Measurements from ENCODE around the gene SEC14L5. TPM values are rescaled to one million over a fixed set of nuclear protein-coding genes. Genes with fewer than 3 reads are reported as not detected.
"Not testable (repeated sequence)": the region's sequence is repeated elsewhere in the genome, so short reads cannot be mapped to it uniquely, and the experiment has no call there.

Gene SEC14L5
- total RNA-seq, 2 experiments from 2014 or later = not detected

DNA sequence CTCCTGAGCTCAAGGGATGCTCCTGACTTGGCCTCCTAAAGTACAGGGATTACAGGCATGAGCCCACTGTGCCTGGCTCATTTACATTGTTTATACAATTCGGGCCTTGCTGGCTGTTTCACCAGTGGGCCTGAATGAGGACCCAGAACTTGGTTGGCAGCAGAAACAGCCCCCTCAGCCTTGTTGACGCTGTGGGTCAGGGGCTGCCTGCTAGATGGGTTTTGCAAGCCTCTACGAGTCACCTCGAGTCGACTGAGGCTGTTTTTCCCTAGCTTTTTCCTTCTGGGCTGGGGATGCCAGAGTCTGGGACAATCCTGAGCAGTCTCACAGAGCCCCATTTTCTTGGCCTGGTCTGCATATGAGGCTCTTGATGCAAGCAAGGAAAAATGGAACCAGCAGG lies 37.3 kb upstream of the SEC14L5 start:
- Mint-ChIP-seq H3K36me3 (ENCODE audit: low read depth) (no peaks in the 10 kb centered on the region), H3K4me1 (ENCODE audit: low read depth) (no peaks in the 10 kb centered on the region), H3K27ac (no peak overlapping the region), H3K9me3 (peaks cover 4% of the 10 kb centered on the region), H3K27me3 (ENCODE audit: low read depth) (peaks cover 3% of the 10 kb centered on the region), H3K4me3 (no peak overlapping the region)
- CTCF ChIA-PET = no interaction called here
- DNase-seq = no peak
- intact Hi-C loops (cut with micrococcal nuclease) = no loop called here

DNA sequence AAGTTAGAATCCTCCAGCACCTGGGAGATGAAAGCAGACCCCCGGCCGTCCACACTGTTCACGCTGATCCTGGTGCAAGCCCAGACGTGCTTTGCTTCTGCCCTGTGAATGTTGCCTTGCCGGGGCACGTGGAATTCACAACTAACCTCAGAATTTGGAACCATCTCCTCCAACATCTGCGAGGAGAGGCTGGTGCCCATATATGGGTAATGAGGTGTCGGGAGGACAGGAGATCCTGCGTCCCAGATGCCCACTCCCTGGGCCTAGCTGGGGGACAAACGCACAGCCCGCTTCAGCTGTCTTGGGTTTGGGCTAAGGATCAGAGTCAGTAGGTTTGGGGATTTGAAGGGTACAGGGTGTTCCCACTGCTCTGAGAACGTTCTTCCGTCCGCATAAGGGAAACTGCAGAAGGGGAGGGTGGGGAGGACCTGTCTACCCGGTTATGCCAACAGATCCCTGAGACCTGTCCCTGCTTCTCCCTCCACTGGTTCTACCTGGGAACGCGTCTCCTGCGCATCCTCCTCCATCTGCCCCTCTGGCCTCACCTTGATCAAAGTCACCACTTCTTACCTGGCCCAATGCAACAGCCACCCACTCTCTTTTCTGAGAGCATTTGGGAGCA lies 35.3 kb upstream of the SEC14L5 start:
- no peak for DNase-seq
- H3K4me3 Mint-ChIP-seq = no peak overlapping the region
- CTCF ChIA-PET = no interaction called here
- H3K27ac Mint-ChIP-seq = no peak overlapping the region
- peaks cover 20% of the 10 kb centered on the region for H3K9me3 Mint-ChIP-seq
- no peaks in the 10 kb centered on the region for H3K4me1 Mint-ChIP-seq (ENCODE audit: low read depth)
- H3K27me3 Mint-ChIP-seq (ENCODE audit: low read depth) = peaks cover 3% of the 10 kb centered on the region
- peaks cover 4% of the 10 kb centered on the region for H3K36me3 Mint-ChIP-seq (ENCODE audit: low read depth)
- intact Hi-C loops (cut with micrococcal nuclease) = no loop called here

DNA sequence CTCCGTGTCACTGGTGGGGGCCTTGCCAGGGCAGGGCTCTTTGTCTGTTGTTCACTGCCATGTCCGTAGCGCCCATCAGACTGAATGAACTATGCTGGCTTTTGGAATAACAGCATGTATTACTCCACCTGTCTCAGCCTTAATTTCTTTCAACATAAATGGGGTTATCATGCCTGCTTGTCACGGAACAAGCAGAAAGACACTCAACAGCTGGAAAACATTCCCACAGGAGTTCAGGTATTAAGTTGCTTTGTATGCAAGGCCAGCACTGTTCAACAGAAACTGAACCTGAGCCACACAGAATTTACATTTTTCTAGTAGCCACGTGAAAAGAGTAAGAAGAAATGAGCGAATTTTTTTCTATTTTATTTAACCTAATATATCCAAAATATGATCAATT lies 34.3 kb upstream of the SEC14L5 start:
- intact Hi-C loops (cut with micrococcal nuclease) = no loop called here
- Mint-ChIP-seq H3K4me3 (no peak overlapping the region), H3K27ac (no peak overlapping the region), H3K27me3 (ENCODE audit: low read depth) (peaks cover 3% of the 10 kb centered on the region), H3K4me1 (ENCODE audit: low read depth) (no peaks in the 10 kb centered on the region), H3K9me3 (peaks cover 20% of the 10 kb centered on the region), H3K36me3 (ENCODE audit: low read depth) (peaks cover 4% of the 10 kb centered on the region)
- CTCF ChIA-PET = no interaction called here
- no peak for DNase-seq

DNA sequence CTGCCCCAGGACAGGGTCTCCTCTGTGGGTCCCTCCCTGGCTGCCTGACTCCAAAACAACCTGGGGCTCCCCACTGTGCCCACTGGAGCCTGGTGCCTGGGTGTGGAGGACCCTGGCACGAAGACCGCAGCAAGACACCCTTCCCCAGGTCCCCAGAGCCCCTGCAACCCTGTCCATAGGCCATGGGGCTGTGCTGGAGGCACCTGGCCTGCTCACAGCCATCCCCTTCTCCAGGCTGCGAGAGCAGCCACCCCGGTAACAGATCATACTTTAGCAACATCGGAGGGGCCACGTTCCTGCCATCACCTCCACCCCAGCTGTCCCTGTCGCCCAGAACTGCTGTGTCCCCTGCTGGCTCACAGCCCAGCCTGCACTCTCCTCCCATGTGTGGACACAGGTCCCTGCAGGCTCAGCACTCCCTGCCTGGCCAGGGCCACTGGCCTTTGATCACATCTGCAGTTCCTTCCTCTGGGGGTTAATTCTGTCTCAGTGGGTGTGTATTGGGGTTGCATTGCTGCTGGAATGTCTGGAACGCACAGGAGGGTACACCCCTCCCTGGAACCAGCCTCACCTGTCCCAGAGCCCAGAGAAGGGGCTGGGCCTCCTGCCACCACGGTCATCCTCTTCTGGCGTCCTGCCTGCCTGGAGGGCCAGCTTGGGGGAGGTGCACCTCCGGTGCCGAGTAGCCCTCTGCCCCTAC lies 33.4 kb upstream of the SEC14L5 start:
- CTCF ChIA-PET = no interaction called here
- H3K9me3 Mint-ChIP-seq = peaks cover 20% of the 10 kb centered on the region
- intact Hi-C loops (cut with micrococcal nuclease) = no loop called here
- no peak overlapping the region for H3K27ac Mint-ChIP-seq
- peaks cover 4% of the 10 kb centered on the region for H3K36me3 Mint-ChIP-seq (ENCODE audit: low read depth)
- no peak overlapping the region for H3K4me3 Mint-ChIP-seq
- H3K4me1 Mint-ChIP-seq (ENCODE audit: low read depth) = no peaks in the 10 kb centered on the region
- H3K27me3 Mint-ChIP-seq (ENCODE audit: low read depth) = peaks cover 3% of the 10 kb centered on the region
- no peak for DNase-seq

DNA sequence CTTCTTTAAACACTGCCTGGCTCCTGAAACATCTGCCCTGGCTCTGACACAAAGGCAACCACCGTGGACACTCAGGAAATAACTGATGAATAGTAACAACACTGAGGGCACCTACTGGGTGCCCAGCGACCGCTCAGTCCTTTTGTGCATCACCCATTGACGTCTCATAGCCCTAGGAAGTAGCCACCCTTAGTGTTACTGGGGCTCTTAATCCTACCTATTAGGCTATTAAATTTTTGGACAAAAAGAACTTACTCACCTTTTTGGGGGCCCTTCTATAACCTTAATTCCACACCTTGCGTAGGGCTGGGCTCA lies 32.9 kb upstream of the SEC14L5 start:
- CTCF ChIA-PET = no interaction called here
- no peak for DNase-seq
- Mint-ChIP-seq H3K4me3 (no peak overlapping the region), H3K27ac (no peak overlapping the region), H3K9me3 (peaks cover 20% of the 10 kb centered on the region), H3K36me3 (ENCODE audit: low read depth) (peaks cover 4% of the 10 kb centered on the region), H3K4me1 (ENCODE audit: low read depth) (no peaks in the 10 kb centered on the region), H3K27me3 (ENCODE audit: low read depth) (peaks cover 3% of the 10 kb centered on the region)
- intact Hi-C loops (cut with micrococcal nuclease) = no loop called here

DNA sequence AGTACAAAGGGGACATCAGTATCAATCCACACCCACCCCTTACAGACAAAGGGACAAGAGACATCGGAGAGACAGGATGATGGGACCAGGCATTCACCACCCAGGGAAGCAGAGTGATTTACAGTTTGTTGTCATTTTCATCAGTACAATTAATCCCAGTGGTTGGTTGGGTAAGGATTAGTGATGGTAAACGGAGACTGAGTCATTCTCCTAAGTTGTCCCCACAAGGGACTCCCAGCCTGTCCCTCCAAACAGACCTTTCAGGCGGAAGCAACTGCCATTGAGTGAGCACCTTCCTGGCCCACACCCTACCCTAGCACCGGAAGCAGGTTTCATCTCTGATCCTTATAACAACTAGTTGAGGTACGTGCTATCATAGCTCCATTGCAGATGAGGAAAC lies 32.3 kb upstream of the SEC14L5 start:
- CTCF ChIA-PET = no interaction called here
- peaks cover 20% of the 10 kb centered on the region for H3K9me3 Mint-ChIP-seq

DNA sequence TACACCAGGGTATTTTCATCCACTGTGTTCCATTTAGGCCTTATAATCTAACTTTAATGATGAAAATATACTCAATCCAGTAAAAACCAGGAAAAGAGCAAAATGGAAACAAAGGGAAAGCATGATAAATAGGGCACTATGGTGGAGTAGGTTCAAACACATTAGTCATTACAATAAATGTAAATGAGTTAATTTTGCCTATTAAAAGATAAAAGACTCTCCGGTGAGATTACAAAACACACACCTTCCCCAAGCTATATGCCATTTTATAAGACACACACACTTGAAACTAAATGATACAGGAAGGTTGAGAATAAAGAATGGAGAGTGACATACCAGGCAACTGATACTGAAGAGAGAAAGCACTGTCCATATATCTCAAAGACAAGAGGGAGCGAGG lies 31.2 kb upstream of the SEC14L5 start:
- H3K4me1 Mint-ChIP-seq (ENCODE audit: low read depth) = no peaks in the 10 kb centered on the region
- peaks cover 3% of the 10 kb centered on the region for H3K27me3 Mint-ChIP-seq (ENCODE audit: low read depth)
- DNase-seq = no peak
- H3K4me3 Mint-ChIP-seq = no peak overlapping the region
- CTCF ChIA-PET = interaction anchor here (0.6 kb wide), 1 partner anchor 9 kb away, joined by 4 read pairs; no protein-coding TSS in a partner anchor
- peaks cover 20% of the 10 kb centered on the region for H3K9me3 Mint-ChIP-seq
- no peak overlapping the region for H3K27ac Mint-ChIP-seq
- H3K36me3 Mint-ChIP-seq (ENCODE audit: low read depth) = peaks cover 4% of the 10 kb centered on the region
- intact Hi-C loops (cut with micrococcal nuclease) = no loop called here

More for the DNA sequence above, 32.3 kb upstream of the SEC14L5 start:
- Mint-ChIP-seq H3K36me3 (ENCODE audit: low read depth) (peaks cover 4% of the 10 kb centered on the region), H3K4me1 (ENCODE audit: low read depth) (no peaks in the 10 kb centered on the region), H3K4me3 (no peak overlapping the region), H3K27me3 (ENCODE audit: low read depth) (peaks cover 3% of the 10 kb centered on the region), H3K27ac (no peak overlapping the region)
- intact Hi-C loops (cut with micrococcal nuclease) = no loop called here
- no peak for DNase-seq

DNA sequence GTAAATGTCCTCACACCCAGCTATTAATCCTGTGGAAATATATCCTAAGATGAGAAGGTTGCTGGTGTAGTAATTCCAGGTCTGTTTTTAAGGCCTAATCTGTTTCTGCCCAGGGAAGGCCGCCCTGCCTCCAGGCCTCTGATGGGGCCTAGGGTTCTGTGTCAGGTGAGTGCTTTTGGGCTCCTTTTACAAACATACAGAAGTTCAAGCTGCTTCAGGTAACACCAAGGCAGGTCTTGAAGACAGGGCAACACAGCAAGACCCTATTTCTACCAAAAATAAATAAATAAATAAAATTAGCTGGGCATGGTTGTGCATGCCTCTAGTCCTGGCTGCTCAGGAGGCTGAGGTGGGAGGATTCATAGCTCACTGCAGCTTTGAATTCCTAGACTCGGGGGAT lies 30.5 kb upstream of the SEC14L5 start:
- Mint-ChIP-seq H3K4me1 (ENCODE audit: low read depth) (no peaks in the 10 kb centered on the region), H3K27ac (no peak overlapping the region), H3K36me3 (ENCODE audit: low read depth) (peaks cover 4% of the 10 kb centered on the region), H3K9me3 (peaks cover 20% of the 10 kb centered on the region), H3K4me3 (no peak overlapping the region), H3K27me3 (ENCODE audit: low read depth) (peaks cover 3% of the 10 kb centered on the region)
- CTCF ChIA-PET = interaction anchor here (0.6 kb wide), 1 partner anchor 10 kb away, joined by 4 read pairs; no protein-coding TSS in a partner anchor
- no peak for DNase-seq
- intact Hi-C loops (cut with micrococcal nuclease) = no loop called here

DNA sequence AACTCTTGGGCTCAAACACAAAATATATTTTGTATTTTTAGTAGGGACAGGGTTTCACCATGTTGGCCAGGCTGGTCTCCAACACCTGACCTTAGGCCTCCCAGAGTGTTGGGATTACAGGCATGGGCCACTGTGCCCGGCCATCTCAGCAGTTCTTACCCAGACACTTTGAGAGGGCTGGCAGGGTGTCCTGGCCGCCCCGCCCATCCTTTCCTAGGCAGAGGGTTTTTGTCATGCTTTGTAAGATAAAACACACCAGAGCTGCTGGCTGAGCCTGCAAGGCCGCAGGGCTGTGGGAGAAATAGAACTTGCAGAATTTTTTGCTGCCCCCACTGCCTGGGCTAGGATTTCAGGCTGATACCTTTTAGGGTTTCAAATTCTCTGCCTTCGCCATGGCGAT lies 29.9 kb upstream of the SEC14L5 start:
- intact Hi-C loops (cut with micrococcal nuclease) = no loop called here
- CTCF ChIA-PET = no interaction called here

DNA sequence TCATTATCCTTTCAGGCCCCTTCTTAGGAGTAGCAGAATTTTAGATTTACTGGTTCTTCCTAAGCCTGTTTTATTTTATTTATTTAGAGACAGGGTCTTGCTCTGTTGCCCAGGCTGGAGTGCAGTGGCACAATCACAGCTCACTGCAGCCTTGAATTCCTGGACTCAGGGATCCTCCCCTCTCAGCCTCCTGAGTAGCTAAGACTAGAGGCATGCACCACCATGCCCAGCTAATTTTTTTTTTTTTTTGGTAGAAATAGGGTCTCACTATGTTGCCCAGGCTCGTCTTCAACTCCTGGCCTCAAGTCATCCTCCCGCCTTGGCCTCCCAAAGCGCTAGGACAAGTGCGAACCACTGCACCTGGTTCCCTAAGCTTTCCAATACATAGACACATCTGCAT lies 28.5 kb upstream of the SEC14L5 start:
- H3K27me3 Mint-ChIP-seq (ENCODE audit: low read depth); H3K4me3 Mint-ChIP-seq; H3K27ac Mint-ChIP-seq; intact Hi-C loops (cut with micrococcal nuclease); H3K36me3 Mint-ChIP-seq (ENCODE audit: low read depth); CTCF ChIA-PET; DNase-seq; H3K4me1 Mint-ChIP-seq (ENCODE audit: low read depth): not testable (repeated sequence)
- H3K9me3 Mint-ChIP-seq = peaks cover 20% of the 10 kb centered on the region

More for the DNA sequence above, 29.9 kb upstream of the SEC14L5 start:
- Mint-ChIP-seq H3K9me3 (peaks cover 20% of the 10 kb centered on the region), H3K27me3 (ENCODE audit: low read depth) (peaks cover 3% of the 10 kb centered on the region), H3K4me1 (ENCODE audit: low read depth) (no peaks in the 10 kb centered on the region), H3K36me3 (ENCODE audit: low read depth) (peaks cover 4% of the 10 kb centered on the region), H3K4me3 (no peak overlapping the region), H3K27ac (no peak overlapping the region)
- no peak for DNase-seq

DNA sequence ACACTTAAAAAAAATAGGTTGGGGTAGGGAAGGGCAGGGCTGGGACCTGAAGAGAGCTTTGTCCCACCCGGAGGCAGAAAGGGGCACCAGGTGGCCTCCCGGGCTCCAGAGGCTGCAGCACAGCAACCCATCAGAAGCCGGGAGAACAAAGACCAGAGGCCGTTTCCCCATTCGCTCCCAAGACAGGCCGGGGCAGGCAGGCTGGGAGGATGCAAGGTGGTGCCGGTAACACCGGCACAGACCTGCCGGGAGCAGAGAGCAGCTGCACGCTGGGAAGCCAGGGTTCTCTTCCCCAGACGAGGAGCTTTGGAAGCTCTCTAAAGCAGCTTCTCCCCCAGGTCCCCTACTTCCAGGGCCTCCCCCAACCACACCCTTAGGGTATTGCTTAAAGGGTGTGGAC lies 26.7 kb upstream of the SEC14L5 start:
- H3K9me3 Mint-ChIP-seq = peaks cover 11% of the 10 kb centered on the region
- intact Hi-C loops (cut with micrococcal nuclease) = no loop called here

DNA sequence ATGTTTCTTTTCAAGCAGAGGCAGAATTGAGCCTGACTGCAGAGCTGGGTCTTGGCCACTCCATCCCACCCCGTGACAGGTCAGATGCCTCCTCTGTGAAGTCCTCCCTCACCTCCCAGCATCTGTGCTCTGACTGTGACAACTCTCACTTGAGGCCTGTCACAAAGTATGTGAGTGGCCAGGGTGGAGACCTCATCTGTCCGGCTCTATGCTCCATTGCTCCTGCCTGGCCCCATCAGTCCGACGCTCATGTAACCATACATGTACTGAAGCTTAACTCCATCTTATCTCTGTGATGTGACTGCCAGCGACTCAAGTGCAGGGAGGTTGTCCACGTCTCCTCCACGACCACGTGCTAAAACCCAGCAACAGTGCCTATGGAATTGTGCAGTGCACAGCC lies 24.7 kb upstream of the SEC14L5 start:
- no peak overlapping the region for H3K27ac Mint-ChIP-seq
- intact Hi-C loops (cut with micrococcal nuclease) = no loop called here
- peaks cover 10% of the 10 kb centered on the region for H3K4me1 Mint-ChIP-seq (ENCODE audit: low read depth)
- H3K4me3 Mint-ChIP-seq = no peak overlapping the region
- H3K9me3 Mint-ChIP-seq = no peaks in the 10 kb centered on the region
- no peak for DNase-seq
- peaks cover 29% of the 10 kb centered on the region for H3K27me3 Mint-ChIP-seq (ENCODE audit: low read depth)
- no peaks in the 10 kb centered on the region for H3K36me3 Mint-ChIP-seq (ENCODE audit: low read depth)
- CTCF ChIA-PET = no interaction called here

More for the DNA sequence above, 26.7 kb upstream of the SEC14L5 start:
- Mint-ChIP-seq H3K27me3 (ENCODE audit: low read depth) (peaks cover 18% of the 10 kb centered on the region), H3K36me3 (ENCODE audit: low read depth) (peaks cover 4% of the 10 kb centered on the region), H3K27ac (no peak overlapping the region), H3K4me1 (ENCODE audit: low read depth) (peaks cover 3% of the 10 kb centered on the region), H3K4me3 (no peak overlapping the region)
- DNase-seq = no peak
- CTCF ChIA-PET = no interaction called here

DNA sequence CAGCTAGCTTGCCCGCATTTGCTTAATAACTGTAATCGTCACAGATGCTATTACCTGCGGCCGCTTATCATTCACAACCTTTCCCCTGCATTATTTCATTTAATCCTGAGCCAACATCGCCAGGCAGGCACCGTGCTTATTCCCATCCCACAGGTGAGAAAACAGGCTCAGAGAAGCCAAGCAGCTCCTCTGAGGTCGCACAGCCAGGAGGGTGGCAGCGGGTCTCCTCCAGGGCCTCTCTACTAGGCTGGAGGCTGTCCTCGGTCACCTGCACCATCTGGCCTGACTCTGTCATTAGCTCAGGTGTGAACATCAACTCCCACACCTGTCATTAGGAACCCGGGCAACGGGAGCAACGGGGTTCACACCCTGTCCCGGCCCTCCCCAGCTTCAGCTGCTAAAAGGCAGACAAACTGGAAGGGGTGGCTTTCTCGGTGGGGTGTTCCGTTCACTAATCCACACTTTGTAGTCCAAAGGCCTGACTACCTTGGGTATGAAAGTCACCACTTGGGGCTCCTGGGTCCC lies 24.2 kb upstream of the SEC14L5 start:
- peaks cover 32% of the 10 kb centered on the region for H3K27me3 Mint-ChIP-seq (ENCODE audit: low read depth)
- no peaks in the 10 kb centered on the region for H3K36me3 Mint-ChIP-seq (ENCODE audit: low read depth)
- H3K27ac Mint-ChIP-seq = no peak overlapping the region
- DNase-seq = no peak
- H3K4me3 Mint-ChIP-seq = no peak overlapping the region
- H3K4me1 Mint-ChIP-seq (ENCODE audit: low read depth) = peaks cover 10% of the 10 kb centered on the region
- intact Hi-C loops (cut with micrococcal nuclease) = no loop called here
- no peaks in the 10 kb centered on the region for H3K9me3 Mint-ChIP-seq
- CTCF ChIA-PET = no interaction called here

Measured in activated naive CD4-positive, alpha-beta T cell treated with anti-CD3 and anti-CD28 coated beads for 36 hours (primary cell).